Fibroblast of lung (primary cell): Measurements from ENCODE around the gene RFX8.

ENCODE experiments used
- CTCF ChIP-seq, 2 donors: IDR thresholded peaks in 1 of 2; conservative IDR thresholded peaks in 1 of 2; 1 replicate in 1 of 2; 2 replicates in 1 of 2; pipeline ENCODE4 v1.5.1; 2011 to 2012; ENCODE audit warnings: low read length in 2 of 2, control low read depth in 1 of 2, inconsistent platforms in 1 of 2, low read depth in 1 of 2, mild to moderate bottlenecking in 1 of 2
- EZH2 ChIP-seq: IDR thresholded peaks from 2 replicates; pipeline ENCODE4 v1.5.1; 2012; ENCODE audit warnings: low read length, control low read depth, mild to moderate bottlenecking; ENCODE audit errors: missing control alignments

GRCh38 chr2:101463421-101463820 lies 11.5 kb downstream of the RFX8 start:
- TF ChIP-seq CTCF (conservative IDR thresholded peaks at IDR 0.05 in 1 of 2, IDR thresholded peaks at IDR 0.05 in 1 of 2; ENCODE audit: low read depth in 1 of 2, low read length in 2 of 2) (no peak), EZH2 (no peak)
